ENCODE data around the gene NIPBL.
A peak's percentile ranks its signal among the peaks of the same experiment; 100 is the strongest.

NIPBL gene

GRCh38 chr5:36874465-36874864 is 2.1 kb upstream of the NIPBL start:
- peak overlapping the region; percentile 83 for H3K4me3 ChIP-seq (ENCODE audit: low read depth, low read length)
- DNase-seq (ENCODE audit: low read depth), result peak; percentile 4
- no peak for TF ChIP-seq CTCF (conservative IDR thresholded peaks at IDR 0.05; ENCODE audit: low read depth, low read length)

- peak; percentile 50 for DNase-seq (ENCODE audit: low read depth)
- peak overlapping the region; percentile 83 for H3K4me3 ChIP-seq (ENCODE audit: low read depth, low read length)
- TF ChIP-seq CTCF (conservative IDR thresholded peaks at IDR 0.05; ENCODE audit: low read depth, low read length), result no peak
Measured at GRCh38 chr5:36875051-36875789, 1.3 kb upstream of the NIPBL start.

GRCh38 chr5:36875790-36876298 is 725 bp upstream of the NIPBL start:
- peak; percentile 70 for TF ChIP-seq CTCF (conservative IDR thresholded peaks at IDR 0.05; ENCODE audit: low read depth, low read length)
- H3K4me3 ChIP-seq (ENCODE audit: low read depth, low read length), result peak overlapping the region; percentile 83
- DNase-seq (ENCODE audit: low read depth), result peak; percentile 84

GRCh38 chr5:36876965-36877666 is 547 bp downstream of the NIPBL start:
- TF ChIP-seq CTCF (conservative IDR thresholded peaks at IDR 0.05; ENCODE audit: low read depth, low read length), result no peak
- peak; percentile 72 for DNase-seq (ENCODE audit: low read depth)
- H3K4me3 ChIP-seq (ENCODE audit: low read depth, low read length), result peak overlapping the region; percentile 83

GRCh38 chr5:36877667-36878391 is 1.3 kb downstream of the NIPBL start:
- peak; percentile 52 for DNase-seq (ENCODE audit: low read depth)
- TF ChIP-seq CTCF (conservative IDR thresholded peaks at IDR 0.05; ENCODE audit: low read depth, low read length), result no peak
- H3K4me3 ChIP-seq (ENCODE audit: low read depth, low read length), result peak overlapping the region; percentile 83

- peak; percentile 62 for DNase-seq (ENCODE audit: low read depth)
- TF ChIP-seq CTCF (conservative IDR thresholded peaks at IDR 0.05; ENCODE audit: low read depth, low read length), result no peak
- peak overlapping the region; percentile 83 for H3K4me3 ChIP-seq (ENCODE audit: low read depth, low read length)
Measured at GRCh38 chr5:36878392-36879082, 2.0 kb downstream of the NIPBL start.
